Activated CD4-positive, alpha-beta T cell treated with anti-CD3 and anti-CD28 coated beads, Interleukin-10, Interleukin-2, amounts not matched to agents 100 ng/mL and 50 ng/mL, durations not matched to agents 16 hours and 8 hours (primary cell): ENCODE measurements around the gene RNASET2.

ENCODE experiments used
- DNase-seq: peaks from one replicate; pipeline ENCODE4 v3.0.0-alpha.2; 2020

The RNASET2 gene, protein sequence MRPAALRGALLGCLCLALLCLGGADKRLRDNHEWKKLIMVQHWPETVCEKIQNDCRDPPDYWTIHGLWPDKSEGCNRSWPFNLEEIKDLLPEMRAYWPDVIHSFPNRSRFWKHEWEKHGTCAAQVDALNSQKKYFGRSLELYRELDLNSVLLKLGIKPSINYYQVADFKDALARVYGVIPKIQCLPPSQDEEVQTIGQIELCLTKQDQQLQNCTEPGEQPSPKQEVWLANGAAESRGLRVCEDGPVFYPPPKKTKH

DNA sequence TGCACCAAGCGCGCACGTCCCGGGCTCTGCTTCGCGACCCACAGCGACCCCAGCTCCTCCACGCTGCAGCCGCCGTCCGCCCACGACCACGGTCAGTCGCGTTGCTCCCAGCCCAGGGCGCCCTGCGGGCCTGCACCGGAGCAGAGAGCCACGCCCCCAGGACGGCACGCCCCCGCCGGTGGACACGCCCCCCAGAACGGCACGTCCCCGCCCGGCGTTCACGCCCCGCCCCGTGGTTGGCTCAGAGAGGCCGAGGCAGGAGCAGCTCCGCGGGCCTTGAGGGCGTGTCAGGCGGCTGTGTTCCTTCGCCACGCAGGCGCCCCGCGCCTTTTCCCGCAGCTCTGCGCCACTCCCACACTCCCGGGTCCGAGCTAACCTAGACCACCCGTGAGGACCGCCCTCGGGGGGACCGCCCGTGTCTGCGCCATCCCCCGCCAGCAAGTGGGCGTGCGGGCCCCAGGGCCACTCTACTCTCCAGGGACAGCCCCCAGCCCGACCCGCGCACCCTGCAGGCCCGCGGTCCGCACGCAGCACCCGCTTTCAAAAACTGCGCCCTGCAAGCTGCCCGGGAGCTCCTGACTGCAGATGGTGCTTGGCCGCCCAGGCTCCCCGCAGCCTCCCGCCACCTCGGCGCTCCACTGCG lies at the start of gene RNASET2:
TSS of gene RNASET2 (minus strand) at position 107 of the 643 bp plus-strand sequence. CDS start 368 bp downstream, outside the sequence.
- peak; percentile 98 for DNase-seq

DNA sequence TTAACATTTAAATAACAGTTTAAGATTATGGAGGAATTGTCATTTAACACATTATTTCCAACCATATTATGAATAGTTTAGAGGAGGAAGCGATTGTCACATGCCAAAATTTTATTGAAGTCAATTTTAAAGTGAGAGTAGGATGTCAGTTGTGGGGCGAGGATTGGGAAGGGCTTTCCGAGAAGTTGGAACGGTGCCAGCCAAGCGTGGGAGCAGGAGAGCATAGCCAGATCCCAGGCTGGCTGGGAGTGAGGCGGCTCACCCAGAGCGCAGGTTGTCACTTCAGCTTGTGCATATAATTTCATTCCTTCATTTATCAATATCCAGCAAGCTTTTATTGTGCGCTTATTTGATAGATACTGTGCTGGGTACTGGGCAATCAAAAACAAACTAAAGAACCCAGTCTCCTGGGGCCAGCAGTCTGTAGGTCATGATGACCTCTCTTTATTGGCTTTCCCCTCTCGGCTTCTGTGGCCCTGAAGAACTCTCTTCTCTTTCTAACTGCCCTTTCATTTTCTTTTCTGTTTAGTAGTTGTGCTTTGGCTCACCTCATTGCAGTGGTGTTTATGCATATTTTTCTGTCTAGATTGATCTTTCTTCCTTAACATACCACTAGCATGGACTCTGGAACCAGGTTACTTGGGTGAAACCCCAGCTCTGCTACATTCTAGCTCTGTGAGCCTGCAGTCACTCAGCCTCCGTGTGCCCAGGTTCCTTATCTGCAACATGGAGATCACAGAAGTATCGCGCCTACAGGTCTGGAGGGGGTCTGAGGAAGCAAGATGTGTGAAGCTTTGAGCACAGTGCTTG lies 49.2 kb upstream of the RNASET2 start:
- DNase-seq, result no peak

DNA sequence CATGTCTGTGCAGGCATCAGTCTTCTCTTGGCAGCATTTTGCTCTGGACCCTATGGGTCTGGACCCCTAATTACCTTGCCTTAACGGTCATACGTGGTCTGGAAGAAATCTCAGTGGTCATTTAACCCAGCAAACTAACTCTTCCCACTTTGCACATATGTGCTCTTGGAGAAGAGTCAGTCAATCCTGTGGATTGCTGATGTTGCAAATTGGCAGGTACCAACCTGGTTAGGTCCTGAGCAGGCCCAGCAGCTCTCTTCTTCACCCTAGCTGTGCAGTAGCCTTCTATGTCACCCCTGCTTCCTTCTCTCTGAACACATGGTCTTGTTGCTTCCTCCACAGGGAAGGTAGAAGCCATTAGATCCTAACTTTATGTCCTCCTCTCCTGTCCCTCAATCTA lies 44.4 kb upstream of the RNASET2 start:
- no peak for DNase-seq

DNA sequence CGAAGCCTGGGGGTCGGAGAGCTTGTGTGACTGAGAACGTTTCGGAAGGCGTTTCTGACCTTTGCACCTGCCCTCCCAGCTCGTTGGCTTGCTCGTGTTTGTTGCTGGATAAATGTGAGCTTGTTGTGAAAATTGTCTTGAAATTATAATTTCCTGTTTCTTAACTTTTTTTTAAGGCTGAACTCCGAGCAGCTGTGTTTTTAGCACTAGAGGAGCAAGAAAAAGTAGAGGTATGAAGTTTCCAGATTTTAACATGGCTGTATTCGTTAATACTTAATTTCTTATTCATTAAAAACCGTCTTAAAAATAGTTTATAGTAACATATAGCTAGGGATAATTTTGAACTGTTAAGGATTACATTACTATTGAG lies 43.5 kb upstream of the RNASET2 start:
- DNase-seq, result no peak

DNA sequence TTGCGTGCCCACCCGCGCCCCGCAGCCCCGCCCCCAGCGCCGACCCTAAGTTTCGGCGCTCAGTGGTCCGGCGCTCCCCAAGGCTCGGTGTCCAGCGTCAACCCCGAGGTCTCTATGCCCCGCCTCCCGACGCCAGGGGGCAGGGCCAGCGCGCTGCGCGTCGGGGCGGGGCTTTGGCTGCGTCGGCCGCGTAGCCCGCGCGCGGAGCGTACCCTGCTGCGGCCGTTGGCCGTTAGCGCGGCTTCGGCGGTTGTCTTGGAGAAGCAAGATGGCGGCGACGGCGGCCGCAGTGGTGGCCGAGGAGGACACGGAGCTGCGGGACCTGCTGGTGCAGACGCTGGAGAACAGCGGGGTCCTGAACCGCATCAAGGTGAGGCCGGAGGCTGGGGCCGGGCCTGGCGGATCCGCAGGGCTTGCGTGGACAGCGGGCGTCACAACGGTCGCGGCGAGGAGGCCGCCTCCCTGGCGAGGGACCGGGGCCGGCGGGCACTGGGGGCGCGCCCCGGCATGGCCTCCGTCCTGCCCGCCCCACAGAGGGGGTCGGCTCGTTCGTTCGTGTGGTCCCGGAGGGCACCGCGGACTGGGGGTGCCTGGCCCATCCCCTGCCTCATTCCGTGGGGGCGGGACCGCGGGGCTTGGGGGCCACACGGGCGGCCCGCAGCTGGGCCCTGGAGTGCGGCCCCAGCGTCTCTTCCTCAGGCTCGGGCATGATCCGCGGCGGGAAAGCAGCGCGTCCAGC lies 43.0 kb upstream of the RNASET2 start, which contains the start of gene CEP43:
TSS of gene CEP43 (plus strand) at position 253 of the 739 bp plus-strand sequence. CDS start at position 269, 16 bp downstream.
- peak; percentile 96 for DNase-seq

DNA sequence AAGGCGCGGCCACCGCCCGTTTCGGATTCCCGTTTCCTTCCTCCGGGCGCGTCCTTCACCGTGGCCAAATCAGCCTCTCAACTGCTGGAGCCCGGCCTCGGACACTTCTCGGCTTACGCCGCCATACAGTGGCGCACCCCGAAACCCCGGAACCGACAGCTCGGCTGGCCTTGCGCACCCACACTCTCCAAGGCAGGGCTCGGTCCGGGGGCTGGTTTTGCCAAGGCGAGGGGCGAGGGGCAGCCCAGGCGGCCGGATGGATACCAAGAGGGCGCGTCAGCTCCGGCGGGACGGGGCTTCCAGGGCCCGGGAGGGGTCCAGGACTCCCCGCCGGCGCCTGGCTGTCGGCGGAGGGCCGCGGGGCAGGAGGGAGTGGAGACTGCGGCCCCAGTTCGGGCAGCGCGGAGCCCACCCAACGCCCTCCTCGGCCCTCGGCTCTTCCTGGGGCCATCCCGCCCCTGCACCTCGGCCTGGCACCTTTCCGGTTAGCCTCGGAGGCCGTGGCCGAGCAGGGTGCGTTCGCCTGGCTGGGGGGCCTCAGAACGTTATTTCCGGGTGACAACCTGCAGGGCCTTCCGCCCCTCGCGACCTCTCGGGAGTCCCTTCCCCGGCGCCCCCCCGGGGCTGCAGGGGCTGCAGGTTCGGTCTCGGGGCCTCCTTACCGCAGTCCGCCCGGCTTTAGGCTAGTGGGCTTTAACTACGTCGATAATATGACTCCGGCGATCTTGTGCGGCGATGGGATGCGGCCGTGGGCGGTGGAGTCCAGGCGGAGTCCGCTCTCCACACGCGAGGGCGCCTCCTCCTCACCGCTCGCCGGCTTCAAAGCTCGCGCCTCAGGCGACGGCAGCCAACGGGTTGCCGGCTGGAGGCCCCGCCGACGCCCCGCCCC lies 42.1 kb upstream of the RNASET2 start:
- peak; percentile 23 for DNase-seq

DNA sequence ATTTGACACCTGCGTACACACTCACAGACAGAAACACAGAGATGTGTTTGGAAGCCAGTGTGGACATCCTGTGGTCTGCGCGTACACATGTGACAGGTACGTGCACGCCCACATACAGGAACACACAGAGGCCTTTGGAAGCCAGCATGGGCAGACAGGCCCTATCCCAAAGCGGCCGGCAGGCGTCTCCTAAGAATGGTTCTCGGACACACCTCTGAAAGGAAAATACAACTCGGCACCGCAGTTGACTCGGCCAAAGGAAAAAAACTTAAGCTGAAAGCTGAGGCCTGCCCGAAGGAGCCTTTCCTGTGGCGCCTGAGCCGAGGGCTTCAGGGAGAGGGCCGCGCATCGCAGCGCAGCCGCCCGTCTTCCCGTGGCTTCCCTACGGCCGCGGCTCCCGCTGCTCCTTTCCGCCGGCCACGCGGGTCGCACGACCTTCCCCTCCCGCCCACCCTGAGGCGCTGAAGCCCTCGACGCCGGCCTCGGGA lies 41.5 kb upstream of the RNASET2 start:
- DNase-seq, result peak; percentile 78

DNA sequence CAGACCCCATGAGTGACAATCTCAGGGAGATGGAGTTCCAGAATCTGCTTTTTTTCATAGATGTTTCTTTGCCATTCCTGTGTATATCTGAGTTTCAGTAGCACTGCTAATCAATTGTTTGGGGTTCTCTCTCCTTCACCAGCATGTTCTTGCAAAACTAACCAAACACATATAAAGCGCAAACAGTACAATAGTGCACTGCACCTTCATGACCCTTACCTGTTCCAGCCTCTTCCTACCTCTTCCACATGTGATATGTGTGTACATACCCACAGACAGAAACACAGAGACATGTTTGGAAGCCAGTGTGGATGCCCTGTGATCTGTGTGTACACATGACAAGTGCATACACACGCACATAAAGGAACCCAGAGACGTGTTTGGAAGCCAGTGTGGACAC lies 41.0 kb upstream of the RNASET2 start:
- no peak for DNase-seq

DNA sequence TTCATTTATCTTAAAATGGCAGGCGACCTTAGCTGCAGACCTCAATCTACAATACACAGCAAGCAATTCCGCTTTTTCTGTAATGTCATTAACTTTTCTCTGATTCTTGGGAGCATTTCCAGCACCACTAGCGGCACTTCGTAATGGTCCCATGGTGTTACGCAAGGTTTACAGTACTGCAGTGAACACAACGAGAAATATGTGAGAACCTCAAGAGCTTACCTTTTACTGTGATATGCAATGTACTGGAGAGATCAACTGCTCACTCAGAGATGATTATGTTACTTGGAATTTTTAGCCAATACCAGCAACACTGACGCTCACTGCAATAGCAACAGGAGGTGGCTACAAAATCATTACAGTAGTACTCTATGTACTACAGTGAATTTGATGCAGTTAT lies 40.1 kb upstream of the RNASET2 start:
- no peak for DNase-seq

DNA sequence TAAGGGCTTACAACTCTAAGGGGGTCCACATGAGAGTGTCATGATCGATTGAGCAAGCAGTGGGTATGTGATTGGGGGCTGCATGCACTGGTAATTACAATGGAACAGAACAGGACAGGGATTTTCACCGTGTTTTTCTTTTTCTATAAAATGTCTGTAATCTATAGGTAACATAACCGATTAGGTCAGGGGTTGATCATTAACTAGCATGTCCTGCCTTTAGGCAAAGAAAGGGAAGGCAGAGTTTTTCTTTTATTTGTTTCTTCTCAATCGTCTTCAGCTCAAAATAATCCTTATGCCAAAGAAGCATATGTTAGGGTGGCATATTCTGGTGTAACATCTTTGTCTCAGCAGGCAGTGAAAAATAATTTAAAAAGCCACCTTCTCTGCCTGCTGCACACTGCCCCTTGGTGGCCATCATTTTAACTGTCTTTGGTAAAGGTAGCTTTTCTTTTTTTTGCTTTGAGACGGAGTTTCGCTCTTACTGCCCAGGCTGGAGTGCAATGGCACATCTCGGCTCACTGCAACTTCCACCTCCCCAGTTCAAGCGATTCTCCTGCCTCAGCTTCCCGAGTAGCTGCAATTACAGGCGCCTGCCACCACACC lies 33.2 kb upstream of the RNASET2 start:
- DNase-seq, result peak; percentile 69

DNA sequence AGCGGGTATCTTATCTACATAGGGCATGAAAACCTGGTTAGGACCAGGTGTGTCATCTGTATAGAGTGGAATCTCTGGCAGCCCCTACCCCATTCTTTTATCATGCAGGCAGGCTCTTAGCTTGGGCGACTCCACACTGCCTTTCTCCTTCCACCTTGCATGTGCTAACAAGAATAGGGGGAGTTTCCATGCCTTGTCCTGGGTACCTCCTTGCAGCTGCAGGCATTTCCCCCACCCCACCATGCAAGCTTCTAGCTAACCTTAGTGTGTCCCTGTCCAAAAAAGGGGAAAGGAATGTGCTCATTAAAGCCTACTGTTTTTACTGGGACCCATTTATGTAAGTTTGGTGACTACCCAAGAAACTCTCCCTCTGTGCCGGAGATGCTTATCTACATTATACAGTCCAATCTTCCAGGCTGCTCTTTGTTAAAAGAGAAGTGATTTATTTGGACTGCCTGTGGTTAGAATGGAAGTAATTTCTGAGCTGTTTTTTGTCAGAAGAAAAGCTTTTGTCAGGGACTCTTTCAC lies 32.4 kb upstream of the RNASET2 start:
- DNase-seq, result no peak

DNA sequence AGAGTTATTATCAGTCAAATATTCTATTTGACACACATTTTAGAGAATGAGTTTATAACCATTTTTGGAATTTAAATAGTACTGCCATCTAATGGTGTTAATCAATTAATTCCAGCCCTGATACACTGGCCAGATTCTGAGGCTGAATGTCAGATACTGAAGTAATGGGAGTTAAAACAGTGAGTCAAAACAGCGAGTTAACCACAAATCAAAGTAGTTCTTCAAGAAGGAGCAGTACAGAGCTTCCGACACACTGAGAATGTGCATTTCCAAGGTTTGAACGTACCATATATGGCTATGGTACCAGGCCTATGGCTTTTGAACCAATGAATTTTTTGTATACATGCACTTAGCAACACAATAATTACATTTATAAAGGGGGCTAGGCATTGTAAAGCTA lies 31.6 kb upstream of the RNASET2 start:
- DNase-seq, result no peak

DNA sequence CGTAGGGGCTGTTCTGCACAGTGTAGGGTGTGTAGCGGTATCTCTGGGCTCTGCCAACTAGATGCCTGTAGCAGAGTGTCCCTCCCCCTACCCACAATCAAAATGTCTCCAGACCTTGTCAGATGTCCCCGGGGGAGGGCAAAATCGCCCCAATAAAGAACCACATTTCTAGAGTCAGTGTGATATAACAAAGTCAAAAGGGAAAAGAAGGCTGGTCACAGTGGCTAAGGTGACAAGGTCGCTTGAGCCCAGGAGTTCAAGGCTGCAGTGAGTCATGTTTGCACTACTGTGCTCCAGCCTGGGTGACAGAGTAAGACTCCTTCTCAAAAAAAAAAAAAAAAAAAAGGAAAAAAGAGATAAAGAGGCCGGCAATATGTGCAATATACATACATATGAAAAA lies 31.1 kb upstream of the RNASET2 start:
- DNase-seq, result no peak

DNA sequence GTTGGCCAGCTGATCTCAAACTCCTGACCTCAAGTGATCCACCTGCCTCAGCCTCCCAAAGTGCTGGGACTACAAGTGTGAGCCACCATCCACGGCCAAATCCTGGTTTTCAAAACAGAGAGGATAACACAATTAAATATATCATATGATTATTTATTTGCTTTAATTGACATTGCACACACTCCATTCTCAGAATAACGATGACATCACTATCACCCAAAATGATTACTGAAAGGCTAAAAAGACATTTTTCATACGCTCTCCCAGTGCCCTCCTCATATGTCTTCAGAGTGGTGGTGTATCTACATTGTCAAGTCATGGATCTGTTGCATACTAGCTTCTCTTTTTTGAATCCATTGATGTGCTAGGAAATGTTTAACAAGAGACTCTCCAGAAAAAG lies 24.4 kb upstream of the RNASET2 start:
- no peak for DNase-seq

DNA sequence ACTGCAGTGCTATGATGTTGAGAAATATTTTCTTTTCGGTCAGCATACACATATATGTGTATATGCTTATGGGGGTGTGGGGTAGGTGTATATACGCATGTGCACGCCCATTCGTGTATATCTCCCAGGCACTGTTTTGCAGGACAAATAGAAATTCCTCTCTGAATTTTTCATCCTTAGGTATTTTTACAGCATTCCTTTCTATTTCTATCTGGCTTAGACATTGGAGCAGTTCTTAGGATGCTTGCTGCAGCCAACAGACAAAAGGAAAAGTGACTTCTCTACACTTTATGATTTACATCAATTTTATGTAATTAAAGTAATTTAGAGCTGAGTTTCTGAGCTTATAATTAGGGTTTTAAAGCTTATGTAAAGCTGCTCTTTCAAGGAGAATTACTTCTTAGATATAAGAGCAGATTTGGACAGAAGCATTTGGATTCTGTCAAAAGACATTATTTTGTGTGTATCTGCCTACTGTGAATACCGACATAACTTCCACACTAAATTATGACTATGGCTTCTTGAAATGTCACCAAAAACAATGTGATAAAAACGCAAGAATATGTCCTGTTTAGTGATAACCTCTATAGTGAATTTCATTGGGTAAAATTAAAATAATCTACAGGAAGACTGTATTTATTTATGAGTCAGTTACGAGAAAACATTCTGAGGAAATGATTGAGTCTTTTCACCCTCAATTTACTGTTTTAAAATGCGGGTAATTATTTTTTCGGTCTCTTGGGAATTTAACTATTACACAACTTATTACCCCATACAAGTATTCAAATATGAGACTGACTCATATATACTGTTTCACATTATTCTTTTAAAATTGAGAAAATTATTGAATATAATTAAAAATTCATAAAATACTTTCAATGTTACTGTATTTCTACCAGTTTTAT lies 21.5 kb upstream of the RNASET2 start:
- no peak for DNase-seq

DNA sequence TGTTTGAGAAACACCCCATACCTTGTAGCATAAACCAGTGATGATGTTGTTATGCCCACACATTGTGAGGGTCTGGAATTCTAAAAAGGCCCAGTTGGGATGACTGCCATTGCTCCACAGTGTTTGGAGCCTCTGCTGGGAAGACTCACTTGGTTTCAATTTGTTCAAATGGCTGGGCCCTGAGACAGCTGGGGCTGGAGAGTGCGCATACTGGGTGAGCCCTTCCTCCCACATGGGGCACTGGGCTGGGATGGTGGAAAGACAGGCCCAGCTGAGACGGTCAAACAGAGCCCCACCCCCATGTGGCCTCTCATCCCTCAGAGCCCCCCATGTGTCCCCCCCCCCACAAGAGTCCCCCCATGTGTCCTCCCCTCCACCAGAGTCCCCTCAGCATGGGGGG lies 20.3 kb upstream of the RNASET2 start:
- DNase-seq, result no peak

DNA sequence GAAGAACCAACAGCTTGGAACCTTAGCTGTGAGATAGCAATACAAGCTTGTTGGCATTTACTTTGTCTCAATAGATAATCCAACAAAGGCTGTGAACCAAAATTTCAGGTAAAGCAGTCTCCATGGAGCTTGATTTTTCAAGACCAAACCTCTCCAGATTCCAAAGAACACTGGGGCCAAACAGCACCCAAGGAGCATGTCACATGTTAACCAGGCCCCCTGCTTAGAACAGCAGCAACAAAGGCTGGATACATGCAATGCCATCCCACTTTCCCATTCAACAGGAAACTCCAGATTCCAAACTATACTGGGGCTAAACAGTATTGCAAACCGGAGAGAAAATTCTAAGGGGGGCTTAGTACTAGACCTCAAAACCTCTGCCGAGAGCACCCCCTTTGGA lies 15.8 kb upstream of the RNASET2 start:
- DNase-seq, result no peak

DNA sequence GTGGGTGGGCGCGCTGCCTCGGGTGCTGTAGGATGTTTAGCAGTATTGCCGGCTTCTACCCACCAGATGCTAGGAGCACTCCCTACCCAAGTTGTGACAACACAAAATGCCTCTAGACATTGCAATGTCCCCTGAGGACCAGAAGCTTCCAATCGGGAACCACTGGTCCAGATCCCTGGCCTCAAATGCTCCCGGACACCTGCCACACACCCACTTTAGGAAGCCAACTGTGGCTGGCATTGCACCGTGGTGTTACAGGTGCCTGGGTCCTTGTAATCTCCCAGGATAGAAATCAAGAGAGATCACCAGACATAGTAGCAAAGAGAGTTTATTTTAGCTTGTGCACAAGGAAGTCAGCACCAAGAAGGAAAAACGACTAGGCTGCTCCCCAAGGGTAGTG lies 14.9 kb upstream of the RNASET2 start:
- no peak for DNase-seq

DNA sequence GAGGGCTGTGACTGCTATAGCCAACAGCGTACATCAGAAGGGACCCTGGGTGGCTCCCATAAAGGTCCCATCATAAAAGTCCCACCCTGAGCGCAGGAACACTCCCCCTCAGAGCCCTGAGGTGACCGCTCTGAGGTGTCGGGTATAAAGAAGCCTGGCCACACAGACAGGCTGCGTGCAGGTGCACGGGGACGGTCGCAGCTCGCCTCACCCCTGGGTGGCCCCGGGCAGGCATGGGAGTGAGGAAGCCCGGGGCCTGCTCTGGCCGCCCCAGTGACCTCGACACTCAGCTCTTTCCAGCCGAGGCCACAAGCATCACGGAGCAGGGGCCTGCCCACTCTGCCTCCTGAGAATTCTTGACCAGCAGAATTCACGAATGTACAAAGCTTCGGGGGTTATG lies 14.4 kb upstream of the RNASET2 start:
- DNase-seq, result no peak

DNA sequence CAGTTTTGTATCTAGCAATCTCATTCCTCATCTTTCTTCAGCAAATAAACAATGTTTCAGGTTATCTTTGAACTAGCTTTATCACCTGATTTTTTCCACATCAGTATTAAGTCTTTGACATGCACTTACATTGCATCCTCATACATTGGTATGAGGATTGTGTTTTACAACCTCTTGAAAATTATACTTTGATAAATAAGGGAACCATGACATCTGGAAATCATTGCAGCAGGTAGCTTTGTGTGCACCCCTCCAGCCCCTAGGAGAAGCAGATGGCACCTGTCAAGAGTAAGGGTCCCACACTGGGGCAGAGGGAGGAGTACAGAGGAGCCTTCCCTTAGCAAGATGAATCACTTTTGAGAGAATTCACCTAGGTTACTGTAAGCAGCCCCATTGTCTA lies 13.7 kb upstream of the RNASET2 start:
- DNase-seq, result no peak
